Left lung (tissue), 10 donors: ENCODE results near the gene AKNAD1. TPM values are rescaled to one million over a fixed set of nuclear protein-coding genes. Genes with fewer than 3 reads are reported as not detected.

Source experiments
- ATAC-seq: fragments of 200-7000 bp; cut with Tn5 transposase; one replicate; pipeline ENCODE4 v1.9.1; 2020; ENCODE audit warnings: moderate library complexity
- DNase-seq, 4 donors: peaks; one replicate each; pipeline ENCODE4 v3.0.0-alpha.2; 2013 to 2020
- H3K27ac ChIP-seq, 2 donors: fragments of 200-600 bp; sonication (generic) in 1 of 2; one replicate each; pipeline versions ENCODE4 v1.5.0 to v1.8.0; 2020 to 2021
- H3K27me3 ChIP-seq, 2 donors: fragments of 200-600 bp; sonication (generic) in 1 of 2; one replicate each; pipeline versions ENCODE4 v1.5.0 to v1.8.0; 2020 to 2021
- H3K36me3 ChIP-seq, 2 donors: fragments of 200-600 bp; sonication (generic) in 1 of 2; one replicate each; pipeline versions ENCODE4 v1.5.0 to v1.8.0; 2020 to 2021
- H3K4me1 ChIP-seq, 2 donors: fragments of 200-600 bp; one replicate each; pipeline ENCODE4 v1.8.0; 2021
- H3K4me3 ChIP-seq, 2 donors: fragments of 200-600 bp; sonication (generic) in 1 of 2; one replicate each; pipeline versions ENCODE4 v1.5.0 to v1.8.0; 2020 to 2021; ENCODE audit warnings: mild to moderate bottlenecking in 1 of 2
- H3K9me3 ChIP-seq, 2 donors: fragments of 200-600 bp; sonication (generic) in 1 of 2; one replicate each; pipeline versions ENCODE4 v1.5.0 to v1.8.0; 2020 to 2021
- CTCF ChIP-seq, 2 donors: fragments of 200-600 bp; sonication (generic) in 1 of 2; IDR thresholded peaks; one replicate each; pipeline versions ENCODE4 v1.5.0 to v1.8.0; 2021; ENCODE audit warnings: antibody characterized with exemption in 2 of 2
- intact Hi-C, 2 donors: fragments of 100-400 bp; cut with DNase I; formaldehyde crosslinking; loops; one replicate each; pipeline versions ENCODE4 v1.11.2 to v1.14.2; 2022
- polyA plus RNA-seq, 6 donors: library from polyadenylated mRNA; unstranded; fragments of 120-200 nt; gene quantifications; one replicate each; pipeline ENCODE4 v1.2.1, GENCODE V29; 2013; ENCODE audit not compliant: insufficient read length in 6 of 6
- total RNA-seq, 2 donors: library from RNA; stranded (reverse); fragmentation: NEBNext Ultra II Directional; extraction: Animal tissue kit (Norgen Biotek cat#: 25700); gene quantifications; one replicate each; pipeline ENCODE4 v1.2.1, GENCODE V29; 2021
- donor health status: DM: no; HTN: yes; CAD: no.
- donor health status: DM: no; HTN: no; CAD: no.

The AKNAD1 gene
- total and polyA plus RNA-seq, 8 donors = 0.06 to 0.94 (median 0.49) TPM; not detected in 2

- Histone ChIP-seq H3K27me3 (no peaks in the 10 kb centered on the region), H3K4me3 (no peak overlapping the region), H3K9me3 (no peaks in the 10 kb centered on the region), H3K36me3 (no peaks in the 10 kb centered on the region), H3K27ac (no peak overlapping the region), H3K4me1 (peaks cover 8 to 10% of the 10 kb centered on the region in 2 donors)
- DNase-seq = no peak
- no peak for ATAC-seq
- intact Hi-C loops = no loop called here
- no peak for TF ChIP-seq CTCF (IDR thresholded peaks at IDR 0.05)
These were observed 32.8 kb downstream of the AKNAD1 start for GRCh38 chr1:108824051-108824450.

- ATAC-seq = no peak
- no peak for DNase-seq
- no peak for TF ChIP-seq CTCF (IDR thresholded peaks at IDR 0.05)
- H3K4me1 ChIP-seq = peaks cover 7 to 8% of the 10 kb centered on the region in 2 donors
- H3K36me3 ChIP-seq = no peaks in the 10 kb centered on the region
- H3K27ac ChIP-seq = no peak overlapping the region
- H3K9me3 ChIP-seq = no peaks in the 10 kb centered on the region
- intact Hi-C loops = no loop called here
- H3K4me3 ChIP-seq = no peak overlapping the region
- H3K27me3 ChIP-seq = no peaks in the 10 kb centered on the region
These were observed 33.3 kb downstream of the AKNAD1 start for GRCh38 chr1:108823632-108824031.

GRCh38 chr1:108819878-108820277 lies 37.0 kb downstream of the AKNAD1 start:
- no peaks in the 10 kb centered on the region for H3K9me3 ChIP-seq
- no peak for TF ChIP-seq CTCF (IDR thresholded peaks at IDR 0.05)
- intact Hi-C loops = no loop called here

GRCh38 chr1:108817811-108818210 lies 39.1 kb downstream of the AKNAD1 start:
- DNase-seq = no peak
- intact Hi-C loops = no loop called here

More at GRCh38 chr1:108819878-108820277, 37.0 kb downstream of the AKNAD1 start:
- no peak overlapping the region for H3K27ac ChIP-seq
- no peak overlapping the region for H3K4me3 ChIP-seq
- no peaks in the 10 kb centered on the region for H3K36me3 ChIP-seq
- H3K27me3 ChIP-seq = no peaks in the 10 kb centered on the region
- ATAC-seq (no peak), DNase-seq (no peak)
- H3K4me1 ChIP-seq = peaks cover 0 to 13% of the 10 kb centered on the region in 2 donors

GRCh38 chr1:108817016-108817415 lies 39.9 kb downstream of the AKNAD1 start:
- Histone ChIP-seq H3K36me3 (no peaks in the 10 kb centered on the region), H3K27me3 (no peaks in the 10 kb centered on the region), H3K4me3 (no peak overlapping the region), H3K9me3 (no peaks in the 10 kb centered on the region), H3K4me1 (peaks cover 0 to 13% of the 10 kb centered on the region in 2 donors), H3K27ac (peak overlapping the region; percentile 81 to 84)
- no peak for TF ChIP-seq CTCF (IDR thresholded peaks at IDR 0.05)
- peak in 1 of 4 donors; percentile 75 for DNase-seq
- peak; percentile 87 for ATAC-seq
- intact Hi-C loops = no loop called here

More at GRCh38 chr1:108817811-108818210, 39.1 kb downstream of the AKNAD1 start:
- Histone ChIP-seq H3K27me3 (no peaks in the 10 kb centered on the region), H3K27ac (peak overlapping the region; percentile 81 to 84), H3K9me3 (no peaks in the 10 kb centered on the region), H3K36me3 (no peaks in the 10 kb centered on the region), H3K4me3 (no peak overlapping the region), H3K4me1 (peaks cover 0 to 13% of the 10 kb centered on the region in 2 donors)
- no peak for ATAC-seq
- no peak for TF ChIP-seq CTCF (IDR thresholded peaks at IDR 0.05)
